Keratinocyte (primary cell): ENCODE data around the gene RERE. TPM values are rescaled to one million over a fixed set of nuclear protein-coding genes. Genes with fewer than 3 reads are reported as not detected.

ENCODE experiments used
- DNase-seq: peaks from one replicate; pipeline ENCODE4 v3.0.0-alpha.2; 2011; ENCODE audit warnings: low read depth, missing footprints, low spot score
- FAIRE-seq: peaks from 2 replicates; lab custom pipeline; 2011; peaks lifted over from hg19 to GRCh38; lab: Jason Lieb, UNC
- H2AFZ ChIP-seq: 2 replicates; pipeline ENCODE4 v1.6.0; 2012; ENCODE audit warnings: low read length, control low read depth, inconsistent platforms; ENCODE audit not compliant: control insufficient read depth
- H3K27ac ChIP-seq: 2 replicates; pipeline ENCODE4 v1.5.1; 2011; ENCODE audit warnings: low read length; ENCODE audit not compliant: control insufficient read depth, insufficient read depth
- H3K27me3 ChIP-seq: 3 replicates; pipeline ENCODE4 v1.6.0; 2011; ENCODE audit warnings: low read length; ENCODE audit not compliant: control insufficient read depth, insufficient read depth; ENCODE audit errors: extremely low read depth
- H3K36me3 ChIP-seq, 2 experiments: 2 replicates in 1 of 2; 3 replicates in 1 of 2; pipeline ENCODE4 v1.5.1; 2011; ENCODE audit warnings: low read length in 2 of 2, mild to moderate bottlenecking in 1 of 2; ENCODE audit not compliant: control insufficient read depth in 2 of 2, insufficient read depth in 2 of 2; ENCODE audit errors: extremely low read depth in 1 of 2
- H3K4me1 ChIP-seq: 3 replicates; pipeline ENCODE4 v1.5.1; 2011; ENCODE audit warnings: low read length; ENCODE audit not compliant: control insufficient read depth, insufficient read depth; ENCODE audit errors: extremely low read depth
- H3K4me2 ChIP-seq: 3 replicates; pipeline ENCODE4 v1.6.0; 2011; ENCODE audit warnings: low read depth, low read length; ENCODE audit not compliant: control insufficient read depth, insufficient read depth; ENCODE audit errors: extremely low read depth
- H3K4me3 ChIP-seq, 3 experiments: fragments of 200-600 bp in 1 of 3; sonication (generic) in 1 of 3; 2 replicates in 2 of 3; 3 replicates in 1 of 3; pipeline ENCODE4 v1.5.1; 2011 to 2016; ENCODE audit warnings: low read length in 3 of 3, mild to moderate bottlenecking in 3 of 3, control low read depth in 2 of 3, inconsistent platforms in 1 of 3, low read depth in 1 of 3, mixed read lengths in 1 of 3, mixed run types in 1 of 3, moderate library complexity in 1 of 3; ENCODE audit not compliant: control insufficient read depth in 2 of 3, insufficient read depth in 2 of 3; ENCODE audit errors: extremely low read depth in 1 of 3
- H3K79me2 ChIP-seq: 2 replicates; pipeline ENCODE4 v1.6.0; 2012; ENCODE audit warnings: low read length; ENCODE audit not compliant: control insufficient read depth, insufficient read depth
- H3K9ac ChIP-seq: 3 replicates; pipeline ENCODE4 v1.6.0; 2011; ENCODE audit warnings: low read length; ENCODE audit not compliant: control insufficient read depth, insufficient read depth; ENCODE audit errors: extremely low read depth
- H3K9me1 ChIP-seq: 3 replicates; pipeline ENCODE4 v1.6.0; 2011; ENCODE audit warnings: low read length; ENCODE audit not compliant: control insufficient read depth, insufficient read depth; ENCODE audit errors: extremely low read depth
- H3K9me3 ChIP-seq: 2 replicates; pipeline ENCODE4 v1.5.1; 2012; ENCODE audit warnings: low read depth, low read length; ENCODE audit not compliant: control insufficient read depth
- H4K20me1 ChIP-seq: 3 replicates; pipeline ENCODE4 v1.6.0; 2011; ENCODE audit warnings: low read length; ENCODE audit not compliant: control insufficient read depth, insufficient read depth; ENCODE audit errors: extremely low read depth
- EZH2 ChIP-seq: IDR thresholded peaks from one replicate; pipeline ENCODE4 v1.6.1; 2012; ENCODE audit warnings: inconsistent platforms, mild to moderate bottlenecking, low read length, moderate library complexity
- dilution Hi-C: fragments of 300-500 bp; cut with MboI; formaldehyde crosslinking; loops from one replicate; pipeline ENCODE4 v1.7.0; 2020; ENCODE audit warnings: low sequenced_read_pairs; ENCODE audit not compliant: extremely low pct_ligation_motif_present
- polyA plus RNA-seq, 5 experiments: library from polyadenylated mRNA; depleted of rRNA in 3 of 5; stranded (reverse) in 3 of 5; stranded (forward) in 1 of 5; unstranded in 1 of 5; fragments of >200 nt; gene quantifications; 1 replicate in 1 of 5; 2 replicates in 3 of 5; 3 replicates in 1 of 5; pipeline versions ENCODE4 v1.2.1 to v1.2.3, GENCODE V29; 2011 to 2012; ENCODE audit warnings: missing spikeins in 2 of 5, low read depth in 1 of 5, low replicate concordance in 1 of 5
- TF ChIP-seq, protein P1 (sequence below), 3 experiments: IDR thresholded peaks in 1 of 3; conservative IDR thresholded peaks in 1 of 3; optimal IDR thresholded peaks in 1 of 3; 2 replicates in 2 of 3; 3 replicates in 1 of 3; pipeline versions ENCODE3 to v1.5.1; 2011; ENCODE audit warnings: low read length in 3 of 3, mild to moderate bottlenecking in 3 of 3, moderate library complexity in 2 of 3, control low read depth in 1 of 3, inconsistent platforms in 1 of 3; ENCODE audit not compliant: insufficient read depth in 2 of 3; ENCODE audit errors: extremely low read depth in 1 of 3

Gene RERE
- polyA plus RNA-seq, 1 donor (not counting 4 experiments of a cell fraction or from before 2014, with no cell fraction given) = 3.8 TPM

DNA sequence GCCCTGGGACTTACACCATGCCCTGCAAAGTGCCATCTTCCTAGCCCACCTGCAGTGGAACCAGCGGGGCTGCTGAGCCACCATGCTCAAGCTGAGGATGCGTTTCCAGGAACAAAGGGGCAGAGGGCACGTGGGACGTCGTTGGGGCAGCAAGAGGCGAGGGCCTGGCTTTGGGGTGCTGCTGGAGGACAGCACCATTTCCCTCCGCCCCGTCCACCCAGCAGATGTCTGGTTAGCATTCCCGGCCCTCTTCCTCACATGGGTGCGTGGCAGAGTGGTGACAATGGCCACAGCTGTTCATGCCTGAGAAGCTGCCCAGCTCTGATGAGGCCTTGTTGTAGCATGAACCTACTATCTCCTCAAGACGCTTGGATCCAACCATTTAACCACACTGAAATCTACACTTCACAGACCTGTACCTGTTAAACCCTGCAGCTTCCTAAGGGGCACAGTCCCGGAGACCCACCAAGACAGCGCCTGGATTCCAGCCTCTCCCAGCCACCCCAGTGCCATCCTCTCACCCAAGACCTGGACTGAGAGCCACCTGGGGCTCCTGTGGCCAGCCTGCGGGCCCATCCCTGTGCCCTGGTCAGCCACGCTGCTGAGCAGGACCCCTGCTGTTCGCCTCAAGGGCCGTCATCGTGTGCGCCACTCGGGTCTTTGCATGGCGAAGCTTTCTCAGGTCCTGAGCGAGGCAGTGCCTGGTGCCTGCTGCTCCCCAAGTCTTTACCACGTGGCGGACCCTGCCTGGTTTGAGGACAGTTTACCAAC is 466.3 kb downstream of the RERE start:
- DNase-seq = no peak
- Histone ChIP-seq H3K4me1 (peaks cover 21% of the 10 kb centered on the region), H3K4me3 (no peak overlapping the region), H3K4me2 (no peak overlapping the region), H3K27ac (no peak overlapping the region), H3K79me2 (no peaks in the 10 kb centered on the region), H3K36me3 (peaks cover 6 to 22% of the 10 kb centered on the region in 2 experiments), H3K27me3 (no peaks in the 10 kb centered on the region), H3K9me3 (no peaks in the 10 kb centered on the region), H3K9ac (no peak overlapping the region), H4K20me1 (peaks cover 3% of the 10 kb centered on the region), H2AFZ (no peak overlapping the region), H3K9me1 (no peaks in the 10 kb centered on the region)
- TF ChIP-seq, protein P1, sequence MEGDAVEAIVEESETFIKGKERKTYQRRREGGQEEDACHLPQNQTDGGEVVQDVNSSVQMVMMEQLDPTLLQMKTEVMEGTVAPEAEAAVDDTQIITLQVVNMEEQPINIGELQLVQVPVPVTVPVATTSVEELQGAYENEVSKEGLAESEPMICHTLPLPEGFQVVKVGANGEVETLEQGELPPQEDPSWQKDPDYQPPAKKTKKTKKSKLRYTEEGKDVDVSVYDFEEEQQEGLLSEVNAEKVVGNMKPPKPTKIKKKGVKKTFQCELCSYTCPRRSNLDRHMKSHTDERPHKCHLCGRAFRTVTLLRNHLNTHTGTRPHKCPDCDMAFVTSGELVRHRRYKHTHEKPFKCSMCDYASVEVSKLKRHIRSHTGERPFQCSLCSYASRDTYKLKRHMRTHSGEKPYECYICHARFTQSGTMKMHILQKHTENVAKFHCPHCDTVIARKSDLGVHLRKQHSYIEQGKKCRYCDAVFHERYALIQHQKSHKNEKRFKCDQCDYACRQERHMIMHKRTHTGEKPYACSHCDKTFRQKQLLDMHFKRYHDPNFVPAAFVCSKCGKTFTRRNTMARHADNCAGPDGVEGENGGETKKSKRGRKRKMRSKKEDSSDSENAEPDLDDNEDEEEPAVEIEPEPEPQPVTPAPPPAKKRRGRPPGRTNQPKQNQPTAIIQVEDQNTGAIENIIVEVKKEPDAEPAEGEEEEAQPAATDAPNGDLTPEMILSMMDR (optimal IDR thresholded peaks at IDR 0.05 in 1 of 3, IDR thresholded peaks at IDR 0.05 in 1 of 3, conservative IDR thresholded peaks at IDR 0.05 in 1 of 3; ENCODE audit: extremely low read depth in 1 of 3, insufficient read depth in 2 of 3, low read length in 3 of 3) = no peak
- no peak for TF ChIP-seq EZH2
- dilution Hi-C loops = no loop called here
- FAIRE-seq = no peak

DNA sequence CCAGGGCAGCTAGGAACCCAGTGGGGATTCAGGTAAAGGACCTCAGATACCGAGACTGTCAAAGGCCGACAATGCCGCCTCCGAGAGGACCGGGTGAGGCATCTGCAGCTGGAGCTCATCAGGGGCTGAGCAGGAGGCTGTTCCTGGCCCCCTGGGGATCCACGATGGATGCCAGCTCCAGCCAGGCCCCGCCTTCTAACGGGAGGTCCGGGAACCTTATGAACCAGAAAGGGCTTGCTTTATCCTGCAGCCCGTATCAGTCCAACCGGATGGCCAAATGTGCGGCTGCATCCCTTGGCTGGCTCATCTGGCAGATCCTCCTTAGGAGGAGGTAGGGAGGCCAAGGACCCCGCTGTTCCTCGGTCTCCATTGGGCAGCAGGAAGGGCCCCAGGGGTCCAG is 467.5 kb downstream of the RERE start:
- no peak for FAIRE-seq
- Histone ChIP-seq H4K20me1 (peaks cover 3% of the 10 kb centered on the region), H2AFZ (no peak overlapping the region), H3K9ac (no peak overlapping the region), H3K4me2 (no peak overlapping the region), H3K79me2 (no peaks in the 10 kb centered on the region), H3K9me1 (no peaks in the 10 kb centered on the region), H3K4me1 (peaks cover 21% of the 10 kb centered on the region), H3K36me3 (peaks cover 6 to 12% of the 10 kb centered on the region in 2 experiments), H3K4me3 (no peak overlapping the region), H3K27me3 (no peaks in the 10 kb centered on the region), H3K9me3 (no peaks in the 10 kb centered on the region), H3K27ac (no peak overlapping the region)
- dilution Hi-C loops = no loop called here
- TF ChIP-seq, protein P1 (optimal IDR thresholded peaks at IDR 0.05 in 1 of 3, IDR thresholded peaks at IDR 0.05 in 1 of 3, conservative IDR thresholded peaks at IDR 0.05 in 1 of 3; ENCODE audit: extremely low read depth in 1 of 3, insufficient read depth in 2 of 3, low read length in 3 of 3) = no peak
- TF ChIP-seq EZH2 = no peak
- DNase-seq = no peak
